ENCODE data around the gene CAB39. TPM values are rescaled to one million over a fixed set of nuclear protein-coding genes. Genes with fewer than 3 reads are reported as not detected.
A peak's percentile ranks its signal among the peaks of the same experiment; 100 is the strongest.

Gene CAB39
- total and polyA plus RNA-seq, 7 donors, result 60.2 to 128 (median 72.2) TPM

DNA sequence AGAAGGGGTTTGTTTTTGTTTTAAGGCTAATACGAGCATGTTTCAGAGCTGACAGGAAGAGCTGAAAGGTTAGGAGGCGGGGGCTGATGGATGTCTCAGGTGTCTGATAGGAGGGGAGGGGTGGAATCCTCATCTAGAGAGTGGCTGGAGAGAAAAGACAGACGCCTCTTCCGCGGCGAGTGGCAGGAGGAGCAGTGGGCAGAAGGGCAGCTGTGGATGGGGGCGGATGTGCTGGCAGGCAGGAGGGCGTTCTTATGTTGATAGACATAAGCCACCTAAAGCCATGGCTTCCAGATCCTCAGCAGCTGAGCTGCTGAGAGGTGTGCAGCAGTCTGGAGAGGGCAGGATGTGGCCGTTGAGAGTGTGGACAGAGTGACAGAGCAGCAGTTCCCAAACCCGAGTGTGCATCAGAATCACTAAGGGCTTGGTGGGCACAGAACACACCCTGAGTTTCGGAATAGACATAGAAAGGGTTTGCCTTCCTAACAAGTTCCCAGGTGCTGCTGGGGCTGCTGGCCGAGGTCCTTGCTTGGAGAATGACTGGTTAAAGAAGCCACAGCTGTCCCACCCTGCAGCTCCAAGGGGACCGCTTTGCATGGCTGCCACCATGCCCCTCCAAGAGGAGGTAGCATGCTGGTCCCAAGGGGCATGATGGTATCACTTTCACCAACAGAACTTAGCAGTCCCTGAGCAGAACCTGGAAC is 149.1 kb downstream of the CAB39 start:
- Histone ChIP-seq H3K4me1 (peaks cover 0 to 20% (median 16%) of the 10 kb centered on the region in 4 donors), H3K27ac (no peak overlapping the region), H3K27me3 (no peaks in the 10 kb centered on the region), H3K9me3 (no peaks in the 10 kb centered on the region), H3K4me3 (no peak overlapping the region), H3K36me3 (no peaks in the 10 kb centered on the region)
- DNase-seq, result no peak
- WGBS, 2 donors, result 65 to 81% methylated on average over 13 of the region's 13 CpGs
- TF ChIP-seq POLR2A (IDR thresholded peaks at IDR 0.05), result no peak
- TF ChIP-seq EP300 (IDR thresholded peaks at IDR 0.05), result no peak
- TF ChIP-seq POLR2AphosphoS5 (IDR thresholded peaks at IDR 0.05), result no peak
- TF ChIP-seq, protein P1, sequence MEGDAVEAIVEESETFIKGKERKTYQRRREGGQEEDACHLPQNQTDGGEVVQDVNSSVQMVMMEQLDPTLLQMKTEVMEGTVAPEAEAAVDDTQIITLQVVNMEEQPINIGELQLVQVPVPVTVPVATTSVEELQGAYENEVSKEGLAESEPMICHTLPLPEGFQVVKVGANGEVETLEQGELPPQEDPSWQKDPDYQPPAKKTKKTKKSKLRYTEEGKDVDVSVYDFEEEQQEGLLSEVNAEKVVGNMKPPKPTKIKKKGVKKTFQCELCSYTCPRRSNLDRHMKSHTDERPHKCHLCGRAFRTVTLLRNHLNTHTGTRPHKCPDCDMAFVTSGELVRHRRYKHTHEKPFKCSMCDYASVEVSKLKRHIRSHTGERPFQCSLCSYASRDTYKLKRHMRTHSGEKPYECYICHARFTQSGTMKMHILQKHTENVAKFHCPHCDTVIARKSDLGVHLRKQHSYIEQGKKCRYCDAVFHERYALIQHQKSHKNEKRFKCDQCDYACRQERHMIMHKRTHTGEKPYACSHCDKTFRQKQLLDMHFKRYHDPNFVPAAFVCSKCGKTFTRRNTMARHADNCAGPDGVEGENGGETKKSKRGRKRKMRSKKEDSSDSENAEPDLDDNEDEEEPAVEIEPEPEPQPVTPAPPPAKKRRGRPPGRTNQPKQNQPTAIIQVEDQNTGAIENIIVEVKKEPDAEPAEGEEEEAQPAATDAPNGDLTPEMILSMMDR (IDR thresholded peaks at IDR 0.05), result no peak
- intact Hi-C loops (cut with DNase I), result loop anchor here (5.0 kb wide), 1 partner anchor 126 kb away; no protein-coding TSS in a partner anchor

DNA sequence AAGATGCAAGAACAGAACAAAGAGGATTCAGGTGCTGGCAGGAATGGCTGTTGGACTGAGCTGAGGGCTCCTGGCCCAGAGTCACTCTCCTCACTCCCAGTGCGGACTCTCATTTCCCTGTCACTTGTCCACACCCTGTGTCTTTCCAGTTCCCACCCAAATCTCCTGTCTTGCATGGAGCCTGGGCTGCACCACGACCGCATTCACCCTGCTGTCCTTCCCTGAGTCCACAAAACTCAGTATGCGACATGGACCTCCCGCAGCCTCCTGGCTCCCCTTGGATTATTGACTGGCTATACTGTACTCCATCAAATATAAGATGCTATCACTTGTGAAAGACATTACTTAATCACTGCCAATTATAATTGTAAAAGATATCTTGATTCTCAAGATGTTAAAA is 149.7 kb downstream of the CAB39 start:
- Histone ChIP-seq H3K9me3 (no peaks in the 10 kb centered on the region), H3K27ac (no peak overlapping the region), H3K36me3 (no peaks in the 10 kb centered on the region), H3K27me3 (no peaks in the 10 kb centered on the region), H3K4me3 (no peak overlapping the region), H3K4me1 (peaks cover 0 to 26% (median 22%) of the 10 kb centered on the region in 4 donors)
- intact Hi-C loops (cut with DNase I), result loop anchor here (5.0 kb wide), 1 partner anchor 125 kb away; no protein-coding TSS in a partner anchor
- WGBS, 2 donors, result 96 to 97% methylated on average over 5 of the region's 5 CpGs
- TF ChIP-seq EP300 (IDR thresholded peaks at IDR 0.05) (no peak), POLR2AphosphoS5 (IDR thresholded peaks at IDR 0.05) (no peak), POLR2A (IDR thresholded peaks at IDR 0.05) (no peak)
- TF ChIP-seq, protein P1 (IDR thresholded peaks at IDR 0.05), result no peak
- DNase-seq, result no peak

DNA sequence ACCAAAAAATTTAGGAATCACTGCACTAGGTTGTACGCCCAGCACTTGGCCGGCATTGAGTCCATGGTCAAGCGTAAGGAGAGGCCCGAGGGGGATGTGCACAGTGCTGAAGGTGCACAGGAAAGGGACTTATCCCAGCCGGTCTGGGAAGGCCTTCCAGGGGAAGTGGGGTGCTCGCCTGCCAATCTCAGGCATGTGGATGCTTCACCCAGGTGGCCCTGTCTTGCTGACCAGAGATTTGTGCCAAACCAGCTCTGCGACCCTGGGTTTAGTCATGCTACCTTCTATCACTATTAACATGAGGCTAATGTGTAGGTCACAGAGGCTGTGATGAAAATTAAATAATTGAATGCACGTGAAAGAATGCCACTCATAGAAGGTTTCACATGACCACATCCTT is 150.4 kb downstream of the CAB39 start:
- no peaks in the 10 kb centered on the region for H3K27me3 ChIP-seq
- peaks cover 0 to 34% (median 30%) of the 10 kb centered on the region in 4 donors for H3K4me1 ChIP-seq
- 75 to 86% methylated on average over 8 of the region's 8 CpGs for WGBS, 2 donors
- TF ChIP-seq POLR2A (IDR thresholded peaks at IDR 0.05) (no peak), EP300 (IDR thresholded peaks at IDR 0.05) (no peak), POLR2AphosphoS5 (IDR thresholded peaks at IDR 0.05) (no peak)
- TF ChIP-seq, protein P1 (IDR thresholded peaks at IDR 0.05), result no peak
- intact Hi-C loops (cut with DNase I), result loop anchor here (5.0 kb wide), 1 partner anchor 124 kb away; no protein-coding TSS in a partner anchor
- no peak for DNase-seq
- no peaks in the 10 kb centered on the region for H3K36me3 ChIP-seq
- H3K9me3 ChIP-seq, result no peaks in the 10 kb centered on the region
- H3K27ac ChIP-seq, result no peak overlapping the region
- no peak overlapping the region for H3K4me3 ChIP-seq

DNA sequence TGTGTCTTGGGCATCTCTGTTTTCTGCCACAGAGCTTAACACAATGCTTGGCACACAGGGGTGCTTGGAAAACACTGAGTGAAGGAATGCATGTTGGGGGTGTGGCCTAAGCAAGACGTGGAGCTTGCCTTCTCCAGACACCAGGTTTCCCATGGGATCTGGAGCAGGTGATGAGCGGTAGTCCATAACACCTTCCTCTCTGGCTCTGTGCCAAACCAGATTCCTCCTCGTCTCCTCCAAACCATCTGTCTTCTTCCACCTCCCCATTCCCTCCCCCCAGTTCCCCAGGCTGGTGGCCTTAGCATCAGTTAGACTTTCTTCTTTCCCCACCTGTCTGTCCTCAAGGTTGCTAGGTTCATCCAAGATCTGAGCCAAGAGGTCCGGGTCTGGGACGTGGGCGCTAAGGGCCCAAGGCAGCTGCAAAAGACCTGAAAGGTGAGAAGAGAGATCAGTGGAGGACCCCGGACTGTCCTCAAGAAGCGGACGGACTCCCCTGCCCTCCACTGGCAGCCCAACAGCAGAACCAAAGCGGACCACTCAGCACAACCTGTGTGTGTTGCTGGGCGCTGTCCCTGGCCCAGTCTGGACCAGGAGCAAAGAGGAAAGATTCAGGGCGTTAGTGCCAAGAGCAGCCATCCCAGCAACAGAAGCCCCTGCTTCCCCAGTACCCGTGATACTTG is 150.9 kb downstream of the CAB39 start:
- 75 to 85% methylated on average over 13 of the region's 13 CpGs for WGBS, 2 donors

DNA sequence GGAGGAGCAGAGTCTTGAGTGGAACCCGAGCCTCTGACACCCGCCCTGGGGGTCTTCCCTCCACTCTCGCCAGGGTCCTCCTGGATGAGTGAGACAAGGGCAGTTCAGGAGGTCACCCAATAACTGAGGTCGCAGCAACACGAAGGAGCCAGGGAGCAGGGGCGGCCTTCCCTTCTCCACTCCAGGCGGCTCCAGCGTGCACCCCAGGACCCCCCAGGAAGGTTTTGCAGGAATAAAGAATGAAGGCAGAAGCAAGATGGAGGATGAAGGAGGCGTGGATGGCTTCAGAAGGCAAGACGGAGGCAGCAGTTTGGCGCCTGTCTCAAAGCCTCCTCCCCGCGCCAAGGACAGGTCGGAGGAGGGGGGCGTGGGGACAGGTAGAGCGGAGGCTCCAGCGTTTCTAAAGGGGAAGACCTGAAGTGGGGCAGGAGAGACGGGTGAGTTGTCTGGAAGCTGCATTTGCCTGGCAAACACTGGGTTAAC is 151.5 kb downstream of the CAB39 start:
- Histone ChIP-seq H3K4me1 (peaks cover 0 to 45% (median 41%) of the 10 kb centered on the region in 4 donors), H3K27ac (peak overlapping the region in 3 of 4 donors; percentile 80 to 88 (median 85)), H3K4me3 (peak overlapping the region in 3 of 4 donors; percentile 76 to 84 (median 80)), H3K9me3 (no peaks in the 10 kb centered on the region), H3K27me3 (no peaks in the 10 kb centered on the region), H3K36me3 (no peaks in the 10 kb centered on the region)
- intact Hi-C loops (cut with DNase I), result loop anchor here (2.0 to 5.0 kb wide), 2 partner anchors 15 to 123 kb away; no protein-coding TSS in a partner anchor
- 57 to 65% methylated on average over 18 of the region's 18 CpGs for WGBS, 2 donors
- DNase-seq, result no peak
- no peak for TF ChIP-seq POLR2A (IDR thresholded peaks at IDR 0.05)

More for the DNA sequence above, 150.9 kb downstream of the CAB39 start:
- Histone ChIP-seq H3K27ac (no peak overlapping the region), H3K4me1 (peaks cover 0 to 39% (median 35%) of the 10 kb centered on the region in 4 donors), H3K36me3 (no peaks in the 10 kb centered on the region), H3K9me3 (no peaks in the 10 kb centered on the region), H3K27me3 (no peaks in the 10 kb centered on the region), H3K4me3 (no peak overlapping the region)
- no peak for DNase-seq
- intact Hi-C loops (cut with DNase I), result loop anchor here (2.0 to 5.0 kb wide), 2 partner anchors 15 to 124 kb away; no protein-coding TSS in a partner anchor
- TF ChIP-seq EP300 (IDR thresholded peaks at IDR 0.05) (no peak), POLR2A (IDR thresholded peaks at IDR 0.05) (no peak), POLR2AphosphoS5 (IDR thresholded peaks at IDR 0.05) (no peak)
